ENCODE measurements around the gene OR13H1. TPM values are rescaled to one million over a fixed set of nuclear protein-coding genes. Genes with fewer than 3 reads are reported as not detected.

The OR13H1 gene
- total RNA-seq, 2 experiments from 2014 or later, result not detected

GRCh38 chrX:131558562-131558961, 14.7 kb downstream of the OR13H1 start:
- no peak overlapping the region for H3K4me2 ChIP-seq (ENCODE audit: low read length)
- ChIA-PET POLR2A (no interaction called here), CTCF (ENCODE audit: unreplicated experiment) (no interaction called here)
- H3K9me3 ChIP-seq (ENCODE audit: low read length), result no peaks in the 10 kb centered on the region
- H3K79me2 ChIP-seq (ENCODE audit: insufficient read depth, low read depth, low read length), result no peaks in the 10 kb centered on the region
- TF ChIP-seq, protein P1, sequence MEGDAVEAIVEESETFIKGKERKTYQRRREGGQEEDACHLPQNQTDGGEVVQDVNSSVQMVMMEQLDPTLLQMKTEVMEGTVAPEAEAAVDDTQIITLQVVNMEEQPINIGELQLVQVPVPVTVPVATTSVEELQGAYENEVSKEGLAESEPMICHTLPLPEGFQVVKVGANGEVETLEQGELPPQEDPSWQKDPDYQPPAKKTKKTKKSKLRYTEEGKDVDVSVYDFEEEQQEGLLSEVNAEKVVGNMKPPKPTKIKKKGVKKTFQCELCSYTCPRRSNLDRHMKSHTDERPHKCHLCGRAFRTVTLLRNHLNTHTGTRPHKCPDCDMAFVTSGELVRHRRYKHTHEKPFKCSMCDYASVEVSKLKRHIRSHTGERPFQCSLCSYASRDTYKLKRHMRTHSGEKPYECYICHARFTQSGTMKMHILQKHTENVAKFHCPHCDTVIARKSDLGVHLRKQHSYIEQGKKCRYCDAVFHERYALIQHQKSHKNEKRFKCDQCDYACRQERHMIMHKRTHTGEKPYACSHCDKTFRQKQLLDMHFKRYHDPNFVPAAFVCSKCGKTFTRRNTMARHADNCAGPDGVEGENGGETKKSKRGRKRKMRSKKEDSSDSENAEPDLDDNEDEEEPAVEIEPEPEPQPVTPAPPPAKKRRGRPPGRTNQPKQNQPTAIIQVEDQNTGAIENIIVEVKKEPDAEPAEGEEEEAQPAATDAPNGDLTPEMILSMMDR (conservative IDR thresholded peaks at IDR 0.05; ENCODE audit: low read length), result no peak
- TF ChIP-seq EZH2phosphoT487 (IDR thresholded peaks at IDR 0.05; ENCODE audit: borderline replicate concordance, low read depth, low read length), result no peak
- H3K9me2 ChIP-seq (ENCODE audit: insufficient read depth, low read length), result no peaks in the 10 kb centered on the region
- no peaks in the 10 kb centered on the region for H4K20me1 ChIP-seq (ENCODE audit: insufficient read depth, low read length)
- H3K4me1 ChIP-seq (ENCODE audit: insufficient read depth, low read length, poor library complexity, severe bottlenecking), result no peaks in the 10 kb centered on the region
- H3K4me3 ChIP-seq (ENCODE audit: low read depth, low read length, poor library complexity, severe bottlenecking), result no peak overlapping the region
- no TSS peak for BruUV-seq (replicated peaks)
- intact Hi-C loops (cut with micrococcal nuclease; ENCODE audit: unreplicated experiment), result no loop called here
- H3K27ac ChIP-seq (ENCODE audit: low read depth, low read length, poor library complexity, severe bottlenecking), result no peak overlapping the region
- no peak for DNase-seq (ENCODE audit: low spot score)
- no peak overlapping the region for H2AFZ ChIP-seq (ENCODE audit: low read length)
- no peaks in the 10 kb centered on the region for H3K36me3 ChIP-seq (ENCODE audit: insufficient read depth, low read length)

DNA sequence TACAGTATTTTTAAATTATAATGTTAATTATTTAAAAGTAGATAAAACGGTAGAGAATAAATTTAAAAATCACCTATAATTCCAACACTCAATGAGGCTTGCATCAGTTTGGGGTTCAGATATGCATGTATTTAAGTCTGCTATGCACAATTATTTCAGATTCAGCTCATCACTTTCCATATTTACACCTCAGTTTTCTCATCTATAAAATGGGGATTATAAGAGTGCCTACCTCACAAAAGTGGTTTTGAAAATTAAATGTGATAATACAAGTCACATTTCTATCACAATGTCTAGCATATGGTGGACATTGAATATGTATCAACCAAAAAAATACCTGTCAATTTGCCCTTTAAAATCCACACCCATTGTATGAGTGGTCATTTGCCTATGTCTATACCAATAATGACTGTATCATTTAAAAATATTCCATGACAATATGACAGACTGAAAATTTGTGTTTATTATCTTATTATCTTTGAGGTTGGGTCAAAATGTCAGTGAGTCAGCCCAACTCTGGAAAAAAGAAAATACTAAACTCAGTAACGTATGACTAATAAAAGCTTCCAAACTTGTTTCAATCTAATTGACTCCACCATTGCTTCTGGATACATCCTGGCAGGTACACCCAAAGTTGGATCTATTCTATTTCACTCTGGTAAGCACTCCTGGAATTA, 20.8 kb downstream of the OR13H1 start:
- DNase-seq (ENCODE audit: low spot score), result no peak
- Histone ChIP-seq H3K4me1 (ENCODE audit: insufficient read depth, low read length, poor library complexity, severe bottlenecking) (no peaks in the 10 kb centered on the region), H3K27ac (ENCODE audit: low read depth, low read length, poor library complexity, severe bottlenecking) (no peak overlapping the region), H4K20me1 (ENCODE audit: insufficient read depth, low read length) (no peaks in the 10 kb centered on the region), H3K9me2 (ENCODE audit: insufficient read depth, low read length) (no peaks in the 10 kb centered on the region), H3K9me3 (ENCODE audit: low read length) (no peaks in the 10 kb centered on the region), H3K4me2 (ENCODE audit: low read length) (no peak overlapping the region), H3K79me2 (ENCODE audit: insufficient read depth, low read depth, low read length) (no peaks in the 10 kb centered on the region), H3K4me3 (ENCODE audit: low read depth, low read length, poor library complexity, severe bottlenecking) (no peak overlapping the region), H2AFZ (ENCODE audit: low read length) (no peak overlapping the region), H3K36me3 (ENCODE audit: insufficient read depth, low read length) (no peaks in the 10 kb centered on the region)
- CTCF ChIA-PET (ENCODE audit: unreplicated experiment), result no interaction called here
- no peak for TF ChIP-seq EZH2phosphoT487 (IDR thresholded peaks at IDR 0.05; ENCODE audit: borderline replicate concordance, low read depth, low read length)
- TF ChIP-seq, protein P1 (conservative IDR thresholded peaks at IDR 0.05; ENCODE audit: low read length), result no peak
- intact Hi-C loops (cut with micrococcal nuclease; ENCODE audit: unreplicated experiment), result no loop called here
- POLR2A ChIA-PET, result no interaction called here
- no TSS peak for BruUV-seq (replicated peaks)

- no peaks in the 10 kb centered on the region for H3K4me1 ChIP-seq (ENCODE audit: insufficient read depth, low read length, poor library complexity, severe bottlenecking)
- H3K9me3 ChIP-seq (ENCODE audit: low read length), result no peaks in the 10 kb centered on the region
- H4K20me1 ChIP-seq (ENCODE audit: insufficient read depth, low read length), result no peaks in the 10 kb centered on the region
- no peak overlapping the region for H3K4me3 ChIP-seq (ENCODE audit: low read depth, low read length, poor library complexity, severe bottlenecking)
- no peaks in the 10 kb centered on the region for H3K36me3 ChIP-seq (ENCODE audit: insufficient read depth, low read length)
- BruUV-seq (replicated peaks), result no TSS peak
- TF ChIP-seq EZH2phosphoT487 (IDR thresholded peaks at IDR 0.05; ENCODE audit: borderline replicate concordance, low read depth, low read length), result no peak
- TF ChIP-seq, protein P1 (conservative IDR thresholded peaks at IDR 0.05; ENCODE audit: low read length), result no peak
- no peak overlapping the region for H3K27ac ChIP-seq (ENCODE audit: low read depth, low read length, poor library complexity, severe bottlenecking)
- no peak for DNase-seq (ENCODE audit: low spot score)
- POLR2A ChIA-PET, result no interaction called here
- no peak overlapping the region for H2AFZ ChIP-seq (ENCODE audit: low read length)
- intact Hi-C loops (cut with micrococcal nuclease; ENCODE audit: unreplicated experiment), result no loop called here
- CTCF ChIA-PET (ENCODE audit: unreplicated experiment), result no interaction called here
- no peaks in the 10 kb centered on the region for H3K9me2 ChIP-seq (ENCODE audit: insufficient read depth, low read length)
- H3K79me2 ChIP-seq (ENCODE audit: insufficient read depth, low read depth, low read length), result no peaks in the 10 kb centered on the region
- H3K4me2 ChIP-seq (ENCODE audit: low read length), result no peak overlapping the region
Measured at GRCh38 chrX:131565909-131566308, 22.0 kb downstream of the OR13H1 start.
